CD14-positive monocyte (primary cell): ENCODE results near the gene ADRA2C. TPM values are rescaled to one million over a fixed set of nuclear protein-coding genes. Genes with fewer than 3 reads are reported as not detected.

Experiments
- DNase-seq, 3 donors: peaks; one replicate each; pipeline ENCODE4 v3.0.0-alpha.2; 2011 to 2022
- H2AFZ ChIP-seq: 2 replicates; pipeline ENCODE4 v1.6.0; 2012; ENCODE audit warnings: mild to moderate bottlenecking, low read depth, low read length, inconsistent platforms; ENCODE audit not compliant: insufficient read depth, poor library complexity, severe bottlenecking
- H3K27ac ChIP-seq, 2 donors: 1 replicate in 1 of 2; 2 replicates in 1 of 2; pipeline ENCODE4 v1.5.1; 2012 to 2013; ENCODE audit warnings: low read length in 2 of 2, control low read depth in 1 of 2, inconsistent platforms in 1 of 2, low read depth in 1 of 2, mild to moderate bottlenecking in 1 of 2
- H3K27me3 ChIP-seq, 2 donors: one replicate each; pipeline versions ENCODE4 v1.6.0 to v1.6.1; 2011 to 2013; ENCODE audit warnings: low read length in 2 of 2; ENCODE audit not compliant: control insufficient read depth in 2 of 2, insufficient read depth in 2 of 2
- H3K36me3 ChIP-seq, 2 donors: replicated peaks in 1 of 2; 1 replicate in 1 of 2; 2 replicates in 1 of 2; pipeline versions ENCODE4 v1.5.1 to v1.6.1; 2012 to 2013; ENCODE audit warnings: low read length in 2 of 2, control low read depth in 1 of 2, inconsistent platforms in 1 of 2, mild to moderate bottlenecking in 1 of 2; ENCODE audit not compliant: insufficient read depth in 2 of 2, control insufficient read depth in 1 of 2
- H3K4me1 ChIP-seq, 2 donors: 1 replicate in 1 of 2; 2 replicates in 1 of 2; pipeline versions ENCODE4 v1.5.1 to v1.6.1; 2012 to 2013; ENCODE audit warnings: low read length in 2 of 2, control low read depth in 1 of 2, inconsistent platforms in 1 of 2, mild to moderate bottlenecking in 1 of 2, moderate library complexity in 1 of 2; ENCODE audit not compliant: insufficient read depth in 2 of 2, control insufficient read depth in 1 of 2
- H3K4me2 ChIP-seq: replicated peaks from 2 replicates; pipeline ENCODE3; 2012; ENCODE audit warnings: low read length, moderate library complexity, mild to moderate bottlenecking; ENCODE audit not compliant: poor library complexity, severe bottlenecking; ENCODE audit errors: extremely low read depth
- H3K4me3 ChIP-seq, 3 experiments: fragments of 200-600 bp in 1 of 3; sonication (generic) in 1 of 3; replicated peaks in 1 of 3; 1 replicate in 2 of 3; 2 replicates in 1 of 3; pipeline ENCODE4 v1.5.1; 2011 to 2013; ENCODE audit warnings: low read length in 3 of 3, mild to moderate bottlenecking in 3 of 3, control low read depth in 2 of 3, low read depth in 2 of 3, inconsistent platforms in 1 of 3, moderate library complexity in 1 of 3
- H3K79me2 ChIP-seq: 2 replicates; pipeline ENCODE4 v1.6.0; 2012; ENCODE audit warnings: mild to moderate bottlenecking, control low read depth, inconsistent platforms, low read length, moderate library complexity; ENCODE audit not compliant: insufficient read depth
- H3K9ac ChIP-seq: 2 replicates; pipeline ENCODE4 v1.6.0; 2017; ENCODE audit warnings: low read length, mild to moderate bottlenecking; ENCODE audit not compliant: insufficient read depth, poor library complexity, severe bottlenecking
- H3K9me3 ChIP-seq, 2 donors: replicated peaks in 1 of 2; 1 replicate in 1 of 2; 2 replicates in 1 of 2; pipeline versions ENCODE4 v1.5.1 to v1.6.1; 2012 to 2013; ENCODE audit warnings: low read length in 2 of 2, control low read depth in 1 of 2; ENCODE audit not compliant: control insufficient read depth in 1 of 2, insufficient read depth in 1 of 2
- H4K20me1 ChIP-seq: 2 replicates; pipeline ENCODE4 v1.6.0; 2012; ENCODE audit warnings: mild to moderate bottlenecking, low read length, control low read depth, moderate library complexity; ENCODE audit not compliant: insufficient read depth
- H3K27ac Mint-ChIP-seq, 7 donors: one replicate each; pipeline ENCODE4 v1.8.0; 2020; ENCODE audit warnings: mild to moderate bottlenecking in 7 of 7, mixed read lengths in 7 of 7, moderate library complexity in 6 of 7, inconsistent platforms in 2 of 7
- H3K27me3 Mint-ChIP-seq, 3 donors: one replicate each; pipeline ENCODE4 v1.8.0; 2021 to 2022; ENCODE audit warnings: low read depth in 3 of 3, mild to moderate bottlenecking in 3 of 3, mixed read lengths in 3 of 3, moderate library complexity in 3 of 3, inconsistent platforms in 1 of 3
- H3K36me3 Mint-ChIP-seq, 2 donors: one replicate each; pipeline ENCODE4 v1.8.0; 2020; ENCODE audit warnings: mixed read lengths in 2 of 2, inconsistent platforms in 1 of 2, mild to moderate bottlenecking in 1 of 2
- H3K4me1 Mint-ChIP-seq: one replicate; pipeline ENCODE4 v1.8.0; 2020; ENCODE audit warnings: mild to moderate bottlenecking, mixed read lengths
- H3K4me3 Mint-ChIP-seq, 2 donors: one replicate each; pipeline ENCODE4 v1.8.0; 2020; ENCODE audit warnings: mild to moderate bottlenecking in 2 of 2, mixed read lengths in 2 of 2, moderate library complexity in 1 of 2
- H3K9me3 Mint-ChIP-seq, 7 donors: one replicate each; pipeline ENCODE4 v1.8.0; 2020 to 2022; ENCODE audit warnings: mixed read lengths in 7 of 7, mild to moderate bottlenecking in 6 of 7, moderate library complexity in 6 of 7, inconsistent platforms in 2 of 7
- WGBS: methylation state at CpG from one replicate; pipeline ENCODE4 v1.1.5; 2013; ENCODE audit warnings: missing lambda C conversion rate; ENCODE audit not compliant: insufficient coverage; 5-methylcytosine and 5-hydroxymethylcytosine counted together
- intact Hi-C, 2 donors: fragments of 100-400 bp; cut with micrococcal nuclease; formaldehyde crosslinking; loops; one replicate each; pipeline versions ENCODE4 v1.15.0 to v1.15.1; 2023
- polyA plus RNA-seq, 3 donors: library from polyadenylated mRNA; depleted of rRNA in 1 of 3; unstranded in 2 of 3; stranded (reverse) in 1 of 3; fragments of 300-500 nt in 2 of 3; fragments of >200 nt in 1 of 3; fragmentation: Illumina TruSeq in 2 of 3; gene quantifications; 1 replicate in 2 of 3; 2 replicates in 1 of 3; pipeline ENCODE4 v1.2.3, GENCODE V29; 2012 to 2021
- TF ChIP-seq, protein P1 (sequence below): fragments of 200-600 bp; IDR thresholded peaks from one replicate; pipeline ENCODE4 v1.8.0; 2022; ENCODE audit warnings: antibody characterized with exemption, mild to moderate bottlenecking

Gene ADRA2C
- polyA plus RNA-seq, 3 donors, result not detected

- no peak overlapping the region for H2AFZ ChIP-seq
- Mint-ChIP-seq H3K27ac (no peak overlapping the region), H3K9me3 (no peaks in the 10 kb centered on the region), H3K27me3 (peaks cover 12 to 27% (median 12%) of the 10 kb centered on the region in 3 donors), H3K4me1 (no peaks in the 10 kb centered on the region), H3K4me3 (no peak overlapping the region), H3K36me3 (no peaks in the 10 kb centered on the region)
- no peak for DNase-seq
- H3K4me3 ChIP-seq, result no peak overlapping the region
- TF ChIP-seq, protein P1, sequence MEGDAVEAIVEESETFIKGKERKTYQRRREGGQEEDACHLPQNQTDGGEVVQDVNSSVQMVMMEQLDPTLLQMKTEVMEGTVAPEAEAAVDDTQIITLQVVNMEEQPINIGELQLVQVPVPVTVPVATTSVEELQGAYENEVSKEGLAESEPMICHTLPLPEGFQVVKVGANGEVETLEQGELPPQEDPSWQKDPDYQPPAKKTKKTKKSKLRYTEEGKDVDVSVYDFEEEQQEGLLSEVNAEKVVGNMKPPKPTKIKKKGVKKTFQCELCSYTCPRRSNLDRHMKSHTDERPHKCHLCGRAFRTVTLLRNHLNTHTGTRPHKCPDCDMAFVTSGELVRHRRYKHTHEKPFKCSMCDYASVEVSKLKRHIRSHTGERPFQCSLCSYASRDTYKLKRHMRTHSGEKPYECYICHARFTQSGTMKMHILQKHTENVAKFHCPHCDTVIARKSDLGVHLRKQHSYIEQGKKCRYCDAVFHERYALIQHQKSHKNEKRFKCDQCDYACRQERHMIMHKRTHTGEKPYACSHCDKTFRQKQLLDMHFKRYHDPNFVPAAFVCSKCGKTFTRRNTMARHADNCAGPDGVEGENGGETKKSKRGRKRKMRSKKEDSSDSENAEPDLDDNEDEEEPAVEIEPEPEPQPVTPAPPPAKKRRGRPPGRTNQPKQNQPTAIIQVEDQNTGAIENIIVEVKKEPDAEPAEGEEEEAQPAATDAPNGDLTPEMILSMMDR, result no peak
- H3K9ac ChIP-seq, result no peak overlapping the region
- H3K27ac ChIP-seq, result no peak overlapping the region
- H4K20me1 ChIP-seq, result no peaks in the 10 kb centered on the region
- H3K36me3 ChIP-seq, result no peaks in the 10 kb centered on the region
- H3K27me3 ChIP-seq, result peaks cover 0 to 5% of the 10 kb centered on the region in 2 donors
- H3K4me2 ChIP-seq, result no peak overlapping the region
- no peaks in the 10 kb centered on the region for H3K9me3 ChIP-seq
- H3K79me2 ChIP-seq, result no peaks in the 10 kb centered on the region
- WGBS, result 93% methylated on average over 11 of the region's 11 CpGs
- H3K4me1 ChIP-seq, result peaks cover 0 to 8% of the 10 kb centered on the region in 2 donors
- intact Hi-C loops, result no loop called here
These were observed 39.5 kb downstream of the ADRA2C start for GRCh38 chr4:3805731-3806130.

DNA sequence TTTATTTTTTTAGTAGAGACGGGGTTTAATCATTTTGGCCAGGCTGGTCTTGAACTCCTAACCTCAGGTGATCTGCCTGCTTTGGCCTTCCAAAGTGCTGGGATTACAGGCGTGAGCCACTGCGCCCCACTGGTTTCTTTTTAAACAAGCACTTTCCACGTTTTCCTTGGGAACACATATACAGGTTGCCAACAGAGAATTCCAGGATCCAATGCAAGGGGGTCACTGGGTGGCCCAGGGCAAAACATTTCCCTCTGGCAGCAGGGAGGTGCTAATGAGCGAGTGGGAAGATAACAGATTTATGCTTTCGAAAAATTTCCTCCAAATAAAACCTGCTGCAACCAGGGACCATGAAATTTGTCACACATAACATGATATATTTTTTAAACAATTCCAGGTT is 41.1 kb downstream of the ADRA2C start:
- H3K4me3 Mint-ChIP-seq, result no peak overlapping the region
- TF ChIP-seq, protein P1, result no peak
- H3K27me3 Mint-ChIP-seq, result peaks cover 12 to 24% (median 12%) of the 10 kb centered on the region in 3 donors
- Histone ChIP-seq H3K4me3 (no peak overlapping the region), H3K79me2 (no peaks in the 10 kb centered on the region), H4K20me1 (no peaks in the 10 kb centered on the region), H3K27ac (no peak overlapping the region), H3K4me1 (peaks cover 0 to 8% of the 10 kb centered on the region in 2 donors), H3K4me2 (no peak overlapping the region), H3K9ac (no peak overlapping the region), H3K9me3 (no peaks in the 10 kb centered on the region), H2AFZ (no peak overlapping the region), H3K27me3 (peaks cover 0 to 5% of the 10 kb centered on the region in 2 donors), H3K36me3 (no peaks in the 10 kb centered on the region)
- intact Hi-C loops, result no loop called here
- no peak overlapping the region for H3K27ac Mint-ChIP-seq
- DNase-seq, result no peak
- H3K36me3 Mint-ChIP-seq, result no peaks in the 10 kb centered on the region
- H3K4me1 Mint-ChIP-seq, result no peaks in the 10 kb centered on the region
- 51% methylated on average over 3 of the region's 6 CpGs for WGBS
- H3K9me3 Mint-ChIP-seq, result no peaks in the 10 kb centered on the region
